ENCODE data around the gene NAALADL2. TPM values are rescaled to one million over a fixed set of nuclear protein-coding genes. Genes with fewer than 3 reads are reported as not detected.

NAALADL2 gene
- total RNA-seq, 1 experiment from 2014 or later: 2.7 TPM

DNA sequence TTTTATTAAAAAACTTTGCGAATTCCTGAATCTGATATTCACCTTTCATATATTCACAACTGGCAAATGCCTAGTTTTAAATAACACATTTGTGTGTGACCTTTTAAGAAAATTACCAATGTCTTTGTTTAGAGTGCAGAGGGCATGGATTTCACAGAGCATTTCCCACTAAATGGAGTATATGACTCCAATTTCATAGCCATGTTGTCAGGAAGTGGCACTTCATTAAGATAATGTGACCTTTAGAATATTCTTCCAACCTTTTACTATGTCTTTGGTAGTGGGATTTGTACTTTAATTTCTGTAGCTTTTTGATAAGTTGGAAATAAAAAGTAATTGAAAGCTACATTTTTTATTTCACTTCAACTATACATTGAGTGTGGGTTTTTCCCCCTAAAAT is 188.7 kb downstream of the NAALADL2 start:
- in situ Hi-C loops (cut with HindIII; ENCODE audit: low pct_unique_long_range_greater_than_20kb, low sequenced_read_pairs): no loop called here
- Histone ChIP-seq H3K4me1 (ENCODE audit: control insufficient read depth, insufficient read depth, low read length) (no peaks in the 10 kb centered on the region), H3K9me3 (ENCODE audit: control insufficient read depth, insufficient read depth, low read depth, low read length) (peaks cover 16% of the 10 kb centered on the region; the same call in 1 of the 2 replicates), H3K36me3 (ENCODE audit: control insufficient read depth, insufficient read depth, low read length) (no peaks in the 10 kb centered on the region), H3K4me3 (ENCODE audit: low read depth in 2 of 2, low read length in 2 of 2) (no peak overlapping the region), H3K27ac (ENCODE audit: low read length) (no peak overlapping the region), H3K27me3 (ENCODE audit: control insufficient read depth, insufficient read depth, low read length) (no peaks in the 10 kb centered on the region)
- intact Hi-C loops (cut with micrococcal nuclease; ENCODE audit: unreplicated experiment): no loop called here
- ChIA-PET CTCF (no interaction called here), POLR2A (no interaction called here)
- DNase-seq (ENCODE audit: low read depth, low spot score) (no peak), ATAC-seq (no peak)
- TF ChIP-seq REST (IDR thresholded peaks at IDR 0.05; ENCODE audit: insufficient read depth in 1 of 2, low read depth in 2 of 2, low read length in 1 of 2) (no peak), SIN3A (IDR thresholded peaks at IDR 0.05; ENCODE audit: borderline replicate concordance, insufficient read depth, low read depth, low read length) (no peak), TCF7L2 (IDR thresholded peaks at IDR 0.05; ENCODE audit: low read depth, low read length) (no peak), POLR2AphosphoS5 (IDR thresholded peaks at IDR 0.05; ENCODE audit: low read depth, low read length) (no peak)
- TF ChIP-seq, protein P1, sequence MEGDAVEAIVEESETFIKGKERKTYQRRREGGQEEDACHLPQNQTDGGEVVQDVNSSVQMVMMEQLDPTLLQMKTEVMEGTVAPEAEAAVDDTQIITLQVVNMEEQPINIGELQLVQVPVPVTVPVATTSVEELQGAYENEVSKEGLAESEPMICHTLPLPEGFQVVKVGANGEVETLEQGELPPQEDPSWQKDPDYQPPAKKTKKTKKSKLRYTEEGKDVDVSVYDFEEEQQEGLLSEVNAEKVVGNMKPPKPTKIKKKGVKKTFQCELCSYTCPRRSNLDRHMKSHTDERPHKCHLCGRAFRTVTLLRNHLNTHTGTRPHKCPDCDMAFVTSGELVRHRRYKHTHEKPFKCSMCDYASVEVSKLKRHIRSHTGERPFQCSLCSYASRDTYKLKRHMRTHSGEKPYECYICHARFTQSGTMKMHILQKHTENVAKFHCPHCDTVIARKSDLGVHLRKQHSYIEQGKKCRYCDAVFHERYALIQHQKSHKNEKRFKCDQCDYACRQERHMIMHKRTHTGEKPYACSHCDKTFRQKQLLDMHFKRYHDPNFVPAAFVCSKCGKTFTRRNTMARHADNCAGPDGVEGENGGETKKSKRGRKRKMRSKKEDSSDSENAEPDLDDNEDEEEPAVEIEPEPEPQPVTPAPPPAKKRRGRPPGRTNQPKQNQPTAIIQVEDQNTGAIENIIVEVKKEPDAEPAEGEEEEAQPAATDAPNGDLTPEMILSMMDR (IDR thresholded peaks at IDR 0.05): no peak
- no TSS peak for BruUV-seq (replicated peaks)

GRCh38 chr3:175057401-175057800 is 198.3 kb downstream of the NAALADL2 start:
- BruUV-seq (replicated peaks): no TSS peak
- H3K27ac ChIP-seq (ENCODE audit: low read length): no peak overlapping the region
- POLR2A ChIA-PET: no interaction called here
- CTCF ChIA-PET: no interaction called here
- TF ChIP-seq SIN3A (IDR thresholded peaks at IDR 0.05; ENCODE audit: borderline replicate concordance, insufficient read depth, low read depth, low read length) (no peak), POLR2AphosphoS5 (IDR thresholded peaks at IDR 0.05; ENCODE audit: low read depth, low read length) (no peak), REST (IDR thresholded peaks at IDR 0.05; ENCODE audit: insufficient read depth in 1 of 2, low read depth in 2 of 2, low read length in 1 of 2) (no peak), TCF7L2 (IDR thresholded peaks at IDR 0.05; ENCODE audit: low read depth, low read length) (no peak)
- TF ChIP-seq, protein P1 (IDR thresholded peaks at IDR 0.05): no peak
- intact Hi-C loops (cut with micrococcal nuclease; ENCODE audit: unreplicated experiment) (no loop called here), in situ Hi-C loops (cut with HindIII; ENCODE audit: low pct_unique_long_range_greater_than_20kb, low sequenced_read_pairs) (no loop called here)
- H3K27me3 ChIP-seq (ENCODE audit: control insufficient read depth, insufficient read depth, low read length): no peaks in the 10 kb centered on the region
- no peaks in the 10 kb centered on the region for H3K36me3 ChIP-seq (ENCODE audit: control insufficient read depth, insufficient read depth, low read length)
- H3K9me3 ChIP-seq (ENCODE audit: control insufficient read depth, insufficient read depth, low read depth, low read length): no peaks in the 10 kb centered on the region; the same call in 1 of the 2 replicates
- no peak overlapping the region for H3K4me3 ChIP-seq (ENCODE audit: low read depth in 2 of 2, low read length in 2 of 2)
- ATAC-seq (no peak), DNase-seq (ENCODE audit: low read depth, low spot score) (no peak)
- no peaks in the 10 kb centered on the region for H3K4me1 ChIP-seq (ENCODE audit: control insufficient read depth, insufficient read depth, low read length)
